ENCODE results near the gene TARS1. TPM values are rescaled to one million over a fixed set of nuclear protein-coding genes. Genes with fewer than 3 reads are reported as not detected.
"Not testable (repeated sequence)": the region's sequence is repeated elsewhere in the genome, so short reads cannot be mapped to it uniquely, and the experiment has no call there.

The TARS1 gene
- total RNA-seq, 2 donors from 2014 or later: 103 to 163 TPM

- peak; percentile 22 to 50 for DNase-seq
- intact Hi-C loops (cut with DNase I, micrococcal nuclease): no loop called here
- ATAC-seq: peak; percentile 86
Measured at GRCh38 chr5:33433303-33434240, 7.2 kb upstream of the TARS1 start.

GRCh38 chr5:33435893-33436490, 4.8 kb upstream of the TARS1 start:
- intact Hi-C loops (cut with DNase I, micrococcal nuclease): not testable (repeated sequence)
- DNase-seq (peak; percentile 70 to 77), ATAC-seq (peak; percentile 43)

DNA sequence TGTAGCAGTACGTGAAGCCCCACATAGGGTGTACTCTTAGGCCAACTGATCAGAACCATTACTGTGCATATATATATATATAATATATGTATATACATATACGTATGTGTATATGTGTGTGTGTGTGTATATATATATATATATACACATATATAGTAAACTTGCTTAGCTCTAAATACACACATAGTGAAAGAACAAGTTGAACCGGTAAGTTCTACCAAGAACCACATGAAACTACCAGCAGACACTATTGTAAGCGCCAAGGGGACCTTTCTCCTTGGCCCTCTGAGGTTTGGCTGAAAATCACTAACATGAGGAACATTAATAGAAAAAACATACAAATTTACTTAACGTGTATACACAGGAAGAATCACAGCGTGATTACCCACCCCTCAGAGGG, 1.8 kb upstream of the TARS1 start:
- ATAC-seq: no peak
- intact Hi-C loops (cut with DNase I, micrococcal nuclease): no loop called here
- DNase-seq: no peak

GRCh38 chr5:33439905-33440481, 772 bp upstream of the TARS1 start:
- intact Hi-C loops (cut with DNase I, micrococcal nuclease): no loop called here
- DNase-seq: no peak
- ATAC-seq: no peak

GRCh38 chr5:33441241-33442177, 744 bp downstream of the TARS1 start:
- peak in 1 of 2 donors; percentile 43 for DNase-seq
- intact Hi-C loops (cut with DNase I, micrococcal nuclease): no loop called here
- peak; percentile 48 for ATAC-seq

GRCh38 chr5:33444542-33444941, 3.8 kb downstream of the TARS1 start:
- ATAC-seq (no peak), DNase-seq (no peak)
- intact Hi-C loops (cut with DNase I, micrococcal nuclease): no loop called here

- ATAC-seq (no peak), DNase-seq (no peak)
- intact Hi-C loops (cut with DNase I, micrococcal nuclease): no loop called here
Measured at GRCh38 chr5:33445798-33446197, 5.0 kb downstream of the TARS1 start.

DNA sequence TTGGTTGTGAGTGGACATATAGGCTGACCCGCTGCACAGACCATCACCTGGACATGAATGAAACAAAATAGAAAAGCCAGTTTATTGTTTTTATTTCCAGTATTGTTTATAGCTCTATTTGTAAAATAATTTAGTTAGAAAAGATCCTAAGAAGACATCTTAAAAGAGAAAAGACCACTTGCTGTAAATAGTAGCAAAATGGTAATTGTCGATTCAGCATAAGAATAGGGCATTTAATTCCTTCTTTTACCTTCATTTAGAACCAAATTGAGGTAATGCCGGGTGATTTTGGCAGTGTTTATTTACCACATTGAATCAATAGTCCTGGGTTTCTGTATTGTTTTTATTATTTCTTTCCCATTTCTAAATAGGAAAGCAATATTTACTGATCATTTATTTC, 7.4 kb downstream of the TARS1 start:
- intact Hi-C loops (cut with DNase I, micrococcal nuclease): no loop called here

GRCh38 chr5:33457126-33457525, 16.4 kb downstream of the TARS1 start:
- ATAC-seq: no peak
- no peak for DNase-seq
- intact Hi-C loops (cut with DNase I, micrococcal nuclease): no loop called here

More for the DNA sequence above, 7.4 kb downstream of the TARS1 start:
- no peak for ATAC-seq
- no peak for DNase-seq

- ATAC-seq: no peak
- DNase-seq: no peak
- intact Hi-C loops (cut with DNase I, micrococcal nuclease): no loop called here
Measured at GRCh38 chr5:33457817-33458216, 17.1 kb downstream of the TARS1 start.

DNA sequence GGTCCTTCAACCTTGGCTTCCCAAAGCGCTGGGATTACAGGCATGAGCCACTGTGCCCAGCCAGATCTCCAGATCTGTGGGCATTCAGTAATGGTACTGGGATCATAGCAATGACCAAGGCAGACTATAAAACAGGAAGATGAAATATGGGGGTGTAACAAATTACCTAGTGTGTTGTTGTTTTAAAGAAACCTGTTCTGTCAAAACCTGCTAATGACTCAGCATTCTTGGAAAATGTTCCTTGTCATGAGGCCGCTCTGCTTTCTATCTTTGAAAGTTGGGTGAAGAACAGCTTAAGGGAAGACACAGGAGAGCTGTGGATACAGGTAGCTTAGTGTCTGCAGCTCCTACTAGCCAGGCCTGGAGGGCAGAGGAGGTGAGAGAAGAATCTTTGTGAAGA, 19.4 kb downstream of the TARS1 start:
- DNase-seq (no peak), ATAC-seq (no peak)
- intact Hi-C loops (cut with DNase I, micrococcal nuclease): no loop called here

DNA sequence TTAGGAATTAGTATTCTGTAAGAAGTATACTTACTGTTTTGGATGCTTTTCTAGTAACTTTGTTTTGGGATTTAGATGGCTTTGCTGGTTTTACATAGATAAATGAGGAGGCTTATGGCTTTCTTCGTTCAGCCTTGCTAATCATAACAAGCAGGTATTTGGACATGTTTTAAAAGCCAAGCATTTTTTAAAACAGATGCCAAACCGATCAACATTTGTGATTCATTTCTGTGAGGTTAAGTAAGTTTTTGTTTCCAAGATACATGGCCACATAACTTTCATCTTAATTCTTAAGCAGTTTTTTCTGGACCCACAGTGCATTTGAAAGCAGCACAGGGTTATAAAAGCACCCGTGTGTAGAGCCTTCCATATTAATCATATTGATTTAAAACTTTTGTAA, 21.7 kb downstream of the TARS1 start:
- no peak for ATAC-seq

GRCh38 chr5:33465120-33465519, 24.4 kb downstream of the TARS1 start:
- ATAC-seq: no peak
- intact Hi-C loops (cut with DNase I, micrococcal nuclease): no loop called here
- DNase-seq: no peak

More for the DNA sequence above, 21.7 kb downstream of the TARS1 start:
- intact Hi-C loops (cut with DNase I, micrococcal nuclease): no loop called here
- DNase-seq: no peak

DNA sequence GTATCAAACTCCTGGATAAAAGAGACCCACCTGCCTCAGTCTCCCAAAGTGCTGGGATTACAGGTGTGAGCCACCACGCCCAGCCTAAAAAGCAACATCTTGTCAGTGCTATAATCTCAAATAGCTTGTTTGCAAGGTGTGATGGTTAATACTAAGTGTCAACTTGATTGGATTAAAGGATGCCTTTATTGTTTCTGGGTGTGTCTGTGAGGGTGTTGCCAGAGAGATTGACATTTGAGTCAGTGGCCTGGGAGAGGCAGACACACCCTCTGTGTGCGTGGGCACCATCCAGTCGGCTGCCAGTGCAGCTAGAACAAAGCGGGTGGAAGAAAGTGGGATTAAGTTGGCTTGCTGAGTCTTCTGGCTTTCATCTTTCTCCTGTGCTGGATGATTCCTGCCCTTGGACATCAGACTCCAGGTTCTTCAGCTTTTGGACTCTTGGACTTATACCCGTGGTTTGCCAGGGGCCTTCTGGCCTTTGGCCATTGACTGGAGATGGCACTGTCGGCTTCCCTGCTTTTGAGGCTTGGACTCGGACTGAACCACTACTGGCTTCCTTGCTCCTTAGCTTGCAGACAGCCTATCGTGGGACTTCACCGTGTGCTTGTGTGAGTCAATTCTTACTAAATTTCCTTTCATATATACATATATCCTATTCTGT, 28.1 kb downstream of the TARS1 start:
- peak; percentile 76 for ATAC-seq
- DNase-seq: no peak
- intact Hi-C loops (cut with DNase I, micrococcal nuclease): no loop called here

DNA sequence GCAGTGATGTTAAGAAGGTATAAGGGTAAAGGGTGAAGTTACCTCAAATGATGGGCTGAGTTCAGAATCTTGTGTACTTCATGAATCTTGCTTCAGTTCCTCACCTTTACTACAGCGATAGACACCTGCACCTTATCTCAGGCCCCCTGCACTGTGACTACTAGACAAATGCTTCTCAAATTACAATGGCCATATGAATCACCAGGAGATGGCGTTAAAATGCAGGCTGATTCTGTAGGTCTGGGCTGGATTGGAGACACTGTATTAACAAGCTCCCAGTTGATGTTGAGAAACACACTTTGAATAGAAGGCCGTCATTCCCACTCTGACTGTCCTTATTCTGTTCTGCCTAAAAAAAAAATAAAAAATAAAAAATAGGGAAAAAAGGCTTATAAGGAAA, 29.8 kb downstream of the TARS1 start:
- ATAC-seq (peak; percentile 44), DNase-seq (no peak)
- intact Hi-C loops (cut with DNase I, micrococcal nuclease): no loop called here

GRCh38 chr5:33472805-33473409, 32.1 kb downstream of the TARS1 start:
- no peak for ATAC-seq
- intact Hi-C loops (cut with DNase I, micrococcal nuclease): no loop called here
- no peak for DNase-seq

DNA sequence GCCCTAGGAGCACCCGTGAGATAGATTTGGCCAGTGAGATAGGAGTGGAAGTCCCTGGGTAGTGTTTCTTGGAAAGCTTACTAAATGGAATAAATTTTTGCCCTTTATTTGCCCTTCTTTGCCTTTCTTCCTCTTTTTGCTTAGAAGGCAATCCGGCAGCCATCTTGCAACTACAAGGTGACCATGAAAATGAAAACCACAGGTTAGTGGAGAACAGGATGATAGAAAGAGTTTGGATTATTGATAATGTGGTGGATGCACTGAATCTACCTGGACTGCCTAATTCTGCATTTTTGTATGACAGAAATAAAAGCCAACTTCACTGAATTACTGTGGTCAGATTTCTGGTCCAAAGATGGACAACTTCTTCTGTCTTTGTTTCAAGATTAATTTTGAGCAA, 33.2 kb downstream of the TARS1 start:
- ATAC-seq (no peak), DNase-seq (no peak)
- intact Hi-C loops (cut with DNase I, micrococcal nuclease): no loop called here

- DNase-seq (no peak), ATAC-seq (no peak)
- intact Hi-C loops (cut with DNase I, micrococcal nuclease): no loop called here
Measured at GRCh38 chr5:33474931-33475499, 34.2 kb downstream of the TARS1 start.

Data from left colon (tissue), 2 donors.